ENCODE measurements around the gene PRKAR2B. TPM values are rescaled to one million over a fixed set of nuclear protein-coding genes. Genes with fewer than 3 reads are reported as not detected.

The PRKAR2B gene
- total RNA-seq, 3 donors from 2014 or later: 34.7 to 252 (median 64.1) TPM

GRCh38 chr7:107002126-107002525 is 42.4 kb upstream of the PRKAR2B start:
- DNase-seq (ENCODE audit: low spot score in 2 of 2): no peak
- intact Hi-C loops (cut with DNase I; ENCODE audit: low total_unique reads): no loop called here
- no peaks in the 10 kb centered on the region for H3K27me3 ChIP-seq
- H3K4me1 ChIP-seq: no peaks in the 10 kb centered on the region
- no peaks in the 10 kb centered on the region for H3K36me3 ChIP-seq
- H3K27ac ChIP-seq: no peak overlapping the region
- no peaks in the 10 kb centered on the region for H3K9me3 ChIP-seq
- no peak overlapping the region for H3K4me3 ChIP-seq
- TF ChIP-seq POLR2A (IDR thresholded peaks at IDR 0.05) (no peak), POLR2AphosphoS5 (IDR thresholded peaks at IDR 0.05) (no peak), CTCF (IDR thresholded peaks at IDR 0.05) (no peak)

- DNase-seq (ENCODE audit: low spot score in 2 of 2): no peak
- no peaks in the 10 kb centered on the region for H3K9me3 ChIP-seq
- intact Hi-C loops (cut with DNase I; ENCODE audit: low total_unique reads): no loop called here
Observed at GRCh38 chr7:107002529-107002998, 41.9 kb upstream of the PRKAR2B start.

GRCh38 chr7:107007007-107007891 is 37.3 kb upstream of the PRKAR2B start:
- no peak for TF ChIP-seq POLR2AphosphoS5 (IDR thresholded peaks at IDR 0.05)
- no peak for TF ChIP-seq CTCF (IDR thresholded peaks at IDR 0.05)
- no peak for TF ChIP-seq POLR2A (IDR thresholded peaks at IDR 0.05)
- Histone ChIP-seq H3K9me3 (no peaks in the 10 kb centered on the region), H3K36me3 (no peaks in the 10 kb centered on the region), H3K4me1 (no peaks in the 10 kb centered on the region), H3K27ac (no peak overlapping the region), H3K4me3 (no peak overlapping the region), H3K27me3 (no peaks in the 10 kb centered on the region)
- no peak for DNase-seq (ENCODE audit: low spot score in 2 of 2)
- intact Hi-C loops (cut with DNase I; ENCODE audit: low total_unique reads): no loop called here

More at GRCh38 chr7:107002529-107002998, 41.9 kb upstream of the PRKAR2B start:
- no peaks in the 10 kb centered on the region for H3K4me1 ChIP-seq
- no peaks in the 10 kb centered on the region for H3K27me3 ChIP-seq
- no peak for TF ChIP-seq POLR2A (IDR thresholded peaks at IDR 0.05)
- no peak for TF ChIP-seq POLR2AphosphoS5 (IDR thresholded peaks at IDR 0.05)
- TF ChIP-seq CTCF (IDR thresholded peaks at IDR 0.05): no peak
- H3K36me3 ChIP-seq: no peaks in the 10 kb centered on the region
- no peak overlapping the region for H3K4me3 ChIP-seq
- no peak overlapping the region for H3K27ac ChIP-seq

GRCh38 chr7:107007892-107008287 is 36.6 kb upstream of the PRKAR2B start:
- TF ChIP-seq CTCF (IDR thresholded peaks at IDR 0.05) (no peak), POLR2AphosphoS5 (IDR thresholded peaks at IDR 0.05) (no peak), POLR2A (IDR thresholded peaks at IDR 0.05) (no peak)
- Histone ChIP-seq H3K4me3 (no peak overlapping the region), H3K27me3 (no peaks in the 10 kb centered on the region)

GRCh38 chr7:107009846-107010203 is 34.7 kb upstream of the PRKAR2B start:
- H3K27ac ChIP-seq: no peak overlapping the region
- no peaks in the 10 kb centered on the region for H3K27me3 ChIP-seq
- no peak overlapping the region for H3K4me3 ChIP-seq
- H3K9me3 ChIP-seq: no peaks in the 10 kb centered on the region
- no peaks in the 10 kb centered on the region for H3K36me3 ChIP-seq
- DNase-seq (ENCODE audit: low spot score in 2 of 2): no peak
- intact Hi-C loops (cut with DNase I; ENCODE audit: low total_unique reads): no loop called here
- TF ChIP-seq POLR2A (IDR thresholded peaks at IDR 0.05) (no peak), CTCF (IDR thresholded peaks at IDR 0.05) (no peak), POLR2AphosphoS5 (IDR thresholded peaks at IDR 0.05) (no peak)
- H3K4me1 ChIP-seq: no peaks in the 10 kb centered on the region

More at GRCh38 chr7:107007892-107008287, 36.6 kb upstream of the PRKAR2B start:
- no peak for DNase-seq (ENCODE audit: low spot score in 2 of 2)
- intact Hi-C loops (cut with DNase I; ENCODE audit: low total_unique reads): no loop called here
- Histone ChIP-seq H3K36me3 (no peaks in the 10 kb centered on the region), H3K4me1 (no peaks in the 10 kb centered on the region), H3K27ac (no peak overlapping the region), H3K9me3 (no peaks in the 10 kb centered on the region)

Data from breast epithelium (tissue), 4 donors.